Lower lobe of right lung (tissue), 2 donors: ENCODE data around the gene DYNC1LI2. TPM values are rescaled to one million over a fixed set of nuclear protein-coding genes. Genes with fewer than 3 reads are reported as not detected.

Experiments used
- ATAC-seq, 2 donors: fragments of 200-7000 bp; cut with Tn5 transposase; one replicate each; pipeline ENCODE4 v1.9.1; 2020 to 2022; ENCODE audit warnings: mild to moderate bottlenecking in 2 of 2, moderate library complexity in 2 of 2
- DNase-seq: peaks from one replicate; pipeline ENCODE4 v3.0.0-alpha.2; 2020
- H3K27ac ChIP-seq: fragments of 200-600 bp; one replicate; pipeline ENCODE4 v1.8.0; 2022
- H3K27me3 ChIP-seq: fragments of 200-600 bp; one replicate; pipeline ENCODE4 v1.8.0; 2022; ENCODE audit warnings: low read depth
- H3K36me3 ChIP-seq: fragments of 200-600 bp; one replicate; pipeline ENCODE4 v1.8.0; 2022; ENCODE audit warnings: mild to moderate bottlenecking
- H3K4me1 ChIP-seq: fragments of 200-600 bp; one replicate; pipeline ENCODE4 v1.8.0; 2022
- H3K4me3 ChIP-seq: fragments of 200-600 bp; one replicate; pipeline ENCODE4 v1.8.0; 2022; ENCODE audit warnings: mild to moderate bottlenecking
- H3K9me3 ChIP-seq: fragments of 200-600 bp; one replicate; pipeline ENCODE4 v1.8.0; 2022
- CTCF ChIP-seq: fragments of 200-600 bp; IDR thresholded peaks from one replicate; pipeline ENCODE4 v1.8.0; 2022; ENCODE audit warnings: antibody characterized with exemption, mild to moderate bottlenecking
- intact Hi-C: fragments of 100-400 bp; cut with DNase I; formaldehyde crosslinking; loops from one replicate; pipeline ENCODE4 v1.11.0; 2022
- total RNA-seq: library from RNA; stranded (reverse); fragmentation: NEBNext Ultra II Directional; extraction: Animal tissue kit (Norgen Biotek cat#: 25700); gene quantifications from one replicate; pipeline ENCODE4 v1.2.1, GENCODE V29; 2021
- donor health status: DM: no; HTN: yes; CAD: no; lungs with severe emphysema.

DYNC1LI2 gene
- total RNA-seq, 1 donor from 2014 or later: 114 TPM

- Histone ChIP-seq H3K4me3 (no peak overlapping the region), H3K36me3 (peaks cover 81% of the 10 kb centered on the region), H3K27me3 (no peaks in the 10 kb centered on the region), H3K4me1 (no peaks in the 10 kb centered on the region), H3K27ac (no peak overlapping the region), H3K9me3 (no peaks in the 10 kb centered on the region)
- DNase-seq (no peak), ATAC-seq (no peak)
- intact Hi-C loops: no loop called here
- TF ChIP-seq CTCF: no peak
Measured at GRCh38 chr16:66720766-66721165, 30.6 kb downstream of the DYNC1LI2 start.

GRCh38 chr16:66719246-66719645 is 32.2 kb downstream of the DYNC1LI2 start:
- intact Hi-C loops: no loop called here
- no peak for TF ChIP-seq CTCF
- peaks cover 66% of the 10 kb centered on the region for H3K36me3 ChIP-seq

GRCh38 chr16:66717776-66718175 is 33.6 kb downstream of the DYNC1LI2 start:
- Histone ChIP-seq H3K27ac (peak overlapping the region; percentile 42), H3K36me3 (peaks cover 51% of the 10 kb centered on the region), H3K27me3 (no peaks in the 10 kb centered on the region), H3K4me3 (no peak overlapping the region), H3K4me1 (no peaks in the 10 kb centered on the region), H3K9me3 (no peaks in the 10 kb centered on the region)
- DNase-seq (no peak), ATAC-seq (peak; percentile 84 to 89)
- TF ChIP-seq CTCF: no peak
- intact Hi-C loops: no loop called here

More at GRCh38 chr16:66719246-66719645, 32.2 kb downstream of the DYNC1LI2 start:
- Histone ChIP-seq H3K4me3 (no peak overlapping the region), H3K9me3 (no peaks in the 10 kb centered on the region), H3K27me3 (no peaks in the 10 kb centered on the region), H3K27ac (no peak overlapping the region), H3K4me1 (no peaks in the 10 kb centered on the region)
- ATAC-seq (no peak), DNase-seq (no peak)

- H3K9me3 ChIP-seq: no peaks in the 10 kb centered on the region
- no peak overlapping the region for H3K27ac ChIP-seq
- no peaks in the 10 kb centered on the region for H3K27me3 ChIP-seq
- H3K4me1 ChIP-seq: no peaks in the 10 kb centered on the region
- DNase-seq (no peak), ATAC-seq (peak; percentile 67 to 68)
- intact Hi-C loops: no loop called here
- H3K36me3 ChIP-seq: peaks cover 46% of the 10 kb centered on the region
- TF ChIP-seq CTCF: peak; percentile 55
- H3K4me3 ChIP-seq: no peak overlapping the region
Measured at GRCh38 chr16:66717112-66717675, 34.2 kb downstream of the DYNC1LI2 start.

- Histone ChIP-seq H3K9me3 (no peaks in the 10 kb centered on the region), H3K36me3 (peaks cover 21% of the 10 kb centered on the region), H3K4me1 (no peaks in the 10 kb centered on the region), H3K4me3 (no peak overlapping the region), H3K27ac (no peak overlapping the region), H3K27me3 (no peaks in the 10 kb centered on the region)
- TF ChIP-seq CTCF: no peak
- no peak for DNase-seq
- intact Hi-C loops: no loop called here
- no peak for ATAC-seq
Measured at GRCh38 chr16:66714654-66715307, 36.6 kb downstream of the DYNC1LI2 start.
